Amygdala (tissue), 56 donors: ENCODE measurements around the gene SIRPG.

Experiments used
- DNase-seq, 56 donors: peaks; one replicate each; lab custom pipeline; 2025; lab: John Stamatoyannopoulos, UW

SIRPG gene

GRCh38 chr20:1637226-1637625 is 20.4 kb downstream of the SIRPG start:
- DNase-seq: no peak

- no peak for DNase-seq
Observed at GRCh38 chr20:1636621-1637020, 21.0 kb downstream of the SIRPG start.

DNA sequence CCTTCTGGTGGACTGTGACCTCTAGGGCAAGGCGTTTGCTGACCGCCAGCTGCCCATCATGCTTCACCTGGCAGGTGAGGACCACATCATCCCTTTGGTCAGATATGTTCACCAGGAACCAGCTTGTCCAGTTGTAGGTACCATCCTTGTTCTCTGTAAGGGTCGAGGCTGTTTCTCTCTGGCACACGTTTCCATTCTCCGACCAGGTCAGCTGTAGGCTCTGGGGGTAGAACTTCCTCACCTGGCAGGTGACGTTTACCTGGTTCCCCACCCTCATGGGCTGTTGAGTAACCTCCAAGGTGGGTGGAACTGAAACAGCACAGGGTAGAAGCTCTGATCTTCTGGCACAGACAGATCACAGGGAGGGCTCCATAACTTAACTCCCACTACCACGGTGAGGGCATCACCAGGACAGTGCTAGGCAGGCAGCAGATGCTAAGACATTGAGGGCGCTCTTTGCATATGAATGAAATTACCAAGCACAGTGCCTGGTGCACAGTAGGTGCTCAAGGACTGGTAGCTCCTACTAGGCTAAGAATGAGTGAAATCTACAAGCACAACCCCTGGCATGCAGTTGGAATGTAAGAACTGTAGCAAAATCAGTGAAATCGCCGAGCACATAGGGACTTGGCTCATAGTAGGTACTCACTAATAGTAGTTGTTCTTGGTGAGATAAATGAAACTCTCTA is 22.1 kb downstream of the SIRPG start:
- DNase-seq: no peak

DNA sequence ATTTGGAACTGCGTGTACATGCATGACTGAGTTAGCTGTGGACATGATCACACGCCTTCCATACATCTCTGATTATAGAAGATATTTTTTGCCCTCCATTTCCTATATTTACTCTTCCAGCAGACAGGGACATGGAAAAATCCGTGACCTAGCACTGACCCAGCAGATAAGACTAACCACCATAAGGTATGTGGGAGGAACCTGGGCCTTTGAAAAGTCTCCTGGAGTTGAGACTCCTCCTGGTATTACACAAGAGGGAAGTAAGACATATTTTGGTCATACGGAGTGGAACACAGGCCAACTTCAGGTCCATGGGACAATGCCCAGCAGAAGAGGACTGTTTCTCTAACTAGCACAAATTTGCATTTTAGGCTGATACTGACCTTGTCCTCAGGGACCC is 24.0 kb downstream of the SIRPG start:
- DNase-seq: no peak

DNA sequence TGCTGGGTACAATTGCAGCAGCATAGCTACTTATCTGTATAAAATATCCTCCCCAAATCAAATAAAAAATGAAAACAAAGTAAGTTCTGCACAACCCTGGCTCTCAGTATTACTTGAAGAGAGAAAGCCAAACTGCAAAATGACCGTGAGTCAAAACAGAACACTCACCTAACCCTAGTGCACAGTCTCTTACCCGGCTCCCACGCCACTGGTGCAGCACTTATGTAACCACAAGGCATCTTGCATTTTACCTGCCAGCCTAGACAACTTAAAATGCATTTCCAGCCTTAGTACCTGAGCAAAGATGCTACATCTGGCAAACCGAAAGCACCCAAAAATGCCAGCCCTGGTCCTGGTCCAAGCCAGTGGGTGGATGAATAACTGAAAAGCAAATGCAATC is 25.4 kb downstream of the SIRPG start:
- DNase-seq: no peak

DNA sequence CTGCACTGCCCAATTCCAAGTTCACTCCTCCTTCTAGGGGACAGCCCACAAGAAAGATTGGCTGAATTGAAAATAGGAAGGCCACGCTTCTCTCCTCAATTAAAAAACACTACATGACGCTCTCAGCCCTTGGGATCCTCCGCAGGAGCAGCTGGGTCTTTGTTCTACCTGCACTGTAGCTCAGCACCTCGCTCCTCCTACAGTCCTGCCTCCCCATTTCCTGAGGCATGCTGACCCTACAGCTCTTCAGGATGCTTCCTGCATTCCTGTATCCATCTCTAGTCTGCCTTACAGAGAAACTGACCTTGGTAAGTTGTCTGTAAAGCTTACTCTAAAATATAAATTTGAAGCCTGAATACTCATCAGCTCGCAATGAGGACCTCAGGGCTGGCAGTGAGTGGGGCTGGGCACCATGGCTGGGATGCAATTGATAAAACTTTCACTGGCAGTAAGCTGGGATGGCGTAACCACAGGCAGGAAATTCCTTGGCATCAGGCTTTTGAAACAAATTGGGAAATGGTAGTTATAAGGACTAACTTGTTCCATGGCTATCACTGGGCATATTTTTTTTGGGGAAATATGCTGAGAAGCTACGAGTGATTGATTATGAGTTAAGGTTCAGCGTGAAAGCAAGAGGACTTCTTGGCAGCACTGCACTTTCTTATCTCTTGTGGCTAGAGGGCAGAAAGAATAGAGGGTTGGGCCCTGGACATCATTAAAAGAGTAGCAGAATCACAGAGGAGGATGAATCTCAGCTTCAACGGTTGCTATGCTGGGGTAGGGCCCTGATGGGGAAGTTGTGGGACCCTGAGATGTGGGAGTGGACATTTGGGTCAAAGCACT is 26.0 kb downstream of the SIRPG start:
- DNase-seq: no peak

DNA sequence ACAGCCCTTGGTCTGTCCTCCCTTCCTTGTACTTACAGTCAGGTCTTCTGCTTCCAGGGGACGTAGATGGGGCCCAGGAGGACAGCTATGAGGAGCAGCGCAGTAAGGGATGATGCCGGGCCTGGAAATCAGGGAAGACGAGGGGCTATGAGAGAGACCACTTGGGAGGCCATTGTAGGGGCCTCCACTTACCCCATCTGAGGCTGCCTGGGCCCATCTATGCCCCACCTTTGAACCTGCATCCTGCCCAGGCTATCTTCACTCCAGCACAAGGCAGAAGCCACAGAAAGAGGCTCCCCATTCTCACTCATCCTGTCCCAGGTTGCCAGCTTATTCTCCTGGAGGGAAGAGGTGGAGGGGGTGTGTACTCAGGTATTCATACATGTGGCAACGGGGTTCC is 27.4 kb downstream of the SIRPG start:
- no peak for DNase-seq

DNA sequence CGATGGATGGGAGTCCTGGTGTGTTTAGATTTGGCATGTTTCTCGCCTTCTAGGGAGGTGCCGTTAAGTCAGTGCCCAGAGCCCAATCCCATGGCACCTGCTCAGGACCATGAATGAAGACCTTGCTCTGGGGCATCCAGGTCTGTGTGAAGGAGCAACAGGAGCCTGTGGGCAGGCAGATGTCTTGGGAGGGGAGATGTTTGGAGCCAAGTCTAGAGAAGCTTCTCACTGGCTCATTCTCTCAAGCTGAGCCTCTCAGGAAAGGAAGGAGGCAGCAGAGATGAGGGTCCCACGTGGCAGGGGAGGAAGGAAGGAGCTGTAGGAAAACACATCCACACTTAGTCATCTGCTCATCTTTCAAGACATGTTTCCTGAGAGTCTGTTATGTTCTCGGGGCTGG is 28.3 kb downstream of the SIRPG start:
- DNase-seq: no peak

DNA sequence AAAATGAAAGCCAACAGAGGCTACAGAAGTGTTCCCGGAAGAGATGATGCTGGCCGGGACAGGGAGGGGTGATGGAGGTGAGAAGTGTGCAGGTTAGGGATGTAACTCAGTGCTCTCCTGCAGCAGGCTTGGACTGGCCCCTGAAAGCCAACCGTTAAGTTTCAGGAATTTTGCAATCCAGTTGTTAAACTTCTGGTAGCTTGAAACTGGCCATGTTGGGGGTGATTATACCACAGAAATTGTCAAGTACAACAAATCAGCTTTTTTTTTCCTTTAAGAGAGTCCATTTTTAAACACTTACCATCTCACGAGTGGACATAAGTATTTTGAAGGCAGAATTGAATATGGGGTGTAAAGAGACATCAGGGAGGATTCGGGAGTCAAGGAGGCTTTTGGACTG is 29.0 kb downstream of the SIRPG start:
- no peak for DNase-seq

DNA sequence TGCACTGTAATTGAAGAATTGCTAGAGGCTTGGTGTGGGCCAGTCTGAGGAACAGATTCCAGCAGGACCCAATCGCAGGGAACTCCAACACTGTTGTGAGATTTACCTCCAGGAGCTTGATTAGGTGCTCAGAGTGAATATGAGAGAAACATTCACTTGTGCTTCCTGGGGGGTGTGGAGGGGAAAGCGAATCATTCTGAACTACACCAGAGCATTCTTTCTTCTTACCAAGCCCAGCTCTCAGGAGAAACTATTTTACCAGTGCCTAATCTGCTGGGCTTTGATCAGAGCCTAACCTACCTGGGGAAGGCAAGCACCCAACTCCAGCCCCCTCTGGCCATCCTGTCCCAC is 30.4 kb downstream of the SIRPG start:
- DNase-seq: no peak

GRCh38 chr20:1626528-1627199 is 30.9 kb downstream of the SIRPG start:
- DNase-seq: no peak

GRCh38 chr20:1625083-1625690 is 32.4 kb downstream of the SIRPG start:
- DNase-seq: no peak

GRCh38 chr20:1623501-1624205 is 33.9 kb downstream of the SIRPG start:
- no peak for DNase-seq

DNA sequence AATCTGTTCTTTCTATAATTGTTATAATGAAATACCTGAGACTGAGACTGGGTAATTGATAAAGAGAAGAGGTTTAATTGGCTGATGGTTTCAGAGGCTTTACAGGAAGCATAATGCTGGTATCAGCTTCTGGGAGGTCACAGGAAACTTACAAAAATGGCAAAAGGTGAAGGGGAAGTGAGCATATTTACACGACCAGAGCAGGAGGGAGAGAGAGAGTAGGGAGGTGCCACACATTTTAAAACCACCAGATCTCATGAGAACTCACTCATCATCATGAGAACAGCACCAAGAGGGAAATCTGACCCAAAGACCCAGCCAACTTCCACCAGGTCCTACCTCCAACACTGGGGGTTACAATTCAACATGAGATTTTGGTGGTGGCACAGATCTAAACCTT is 35.1 kb downstream of the SIRPG start:
- no peak for DNase-seq

DNA sequence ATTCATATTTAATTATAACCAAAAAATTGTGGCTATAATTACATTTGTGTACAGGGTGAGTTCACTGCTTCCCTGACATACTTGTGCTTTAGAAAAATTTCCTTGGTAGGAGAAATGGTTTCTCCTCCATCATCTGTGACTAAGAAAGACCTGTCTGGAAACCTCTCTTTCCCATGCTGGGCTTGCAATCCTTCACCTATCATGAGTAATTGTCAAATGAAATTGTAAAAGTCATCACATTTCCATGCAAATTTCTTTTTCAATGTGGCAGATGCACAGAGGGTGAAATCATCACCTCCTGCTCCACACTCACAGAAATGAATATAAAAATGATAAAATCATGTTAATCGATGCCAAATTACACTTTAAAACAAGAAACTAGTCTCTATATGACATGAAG is 36.3 kb downstream of the SIRPG start:
- no peak for DNase-seq

DNA sequence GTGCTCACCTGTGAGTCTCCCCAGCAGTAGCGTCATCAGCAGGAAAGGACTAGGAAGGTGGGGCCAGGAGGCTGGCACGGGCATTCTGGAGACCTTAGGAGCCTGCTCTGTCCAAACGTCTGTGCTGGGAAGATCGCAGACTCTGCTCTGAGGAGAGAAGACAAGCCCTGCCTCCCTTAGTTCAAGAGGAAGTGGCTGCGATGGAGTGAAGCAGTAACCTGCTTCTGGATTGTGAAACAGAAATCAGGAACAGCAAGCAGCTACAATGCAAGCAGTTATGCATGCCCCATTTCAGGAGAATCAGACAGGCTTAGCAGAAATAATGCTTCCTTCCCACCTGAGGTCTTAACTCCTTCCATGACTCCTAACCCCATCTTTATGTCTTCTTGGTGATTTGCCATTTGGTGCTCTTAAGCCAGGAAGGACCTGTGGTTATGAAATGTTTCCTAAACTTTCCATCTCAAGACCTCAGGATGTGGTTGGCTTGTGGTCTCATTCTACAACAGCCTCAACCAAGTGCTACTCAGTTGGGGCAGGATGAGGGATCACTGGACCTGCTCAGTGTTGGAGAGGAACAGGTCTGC is 37.6 kb downstream of the SIRPG start, which contains the start of gene SIRPB1:
Gene SIRPB1, minus strand, starts transcription at position 149 of the 584 bp plus-strand sequence. Its CDS starts 65 bp downstream, at position 84.
- DNase-seq: peak in 2 of 56 donors; percentile 4 to 17

DNA sequence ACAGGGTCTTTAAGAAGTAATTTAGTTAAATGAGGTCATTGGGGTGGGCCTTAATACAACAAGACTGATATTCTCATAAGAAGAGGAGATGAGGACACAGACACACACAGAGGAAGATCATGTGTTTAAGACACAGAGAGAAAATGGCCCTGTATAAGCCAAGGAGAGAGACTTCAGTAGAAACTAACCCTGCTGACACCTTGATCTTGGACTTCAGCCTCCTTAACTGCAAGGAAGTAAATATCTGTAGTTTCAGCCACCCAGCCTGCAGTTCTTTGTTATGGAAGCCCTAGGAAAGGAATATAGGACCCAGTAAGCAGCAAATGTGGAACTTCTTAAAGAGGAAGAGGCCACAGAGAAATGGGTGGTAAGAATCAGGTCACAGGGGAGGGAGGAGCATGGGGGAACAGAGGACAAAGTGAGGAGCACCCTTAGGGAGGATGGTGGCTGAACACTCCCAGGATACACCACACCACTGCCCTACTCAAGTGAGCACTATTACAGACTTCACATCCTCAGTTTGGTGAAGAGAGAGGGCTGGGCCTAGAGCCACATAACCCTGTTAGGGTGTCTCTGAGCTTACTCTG is 38.5 kb downstream of the SIRPG start:
- no peak for DNase-seq

- DNase-seq: no peak
Observed at GRCh38 chr20:1618479-1618878, 39.1 kb downstream of the SIRPG start.

DNA sequence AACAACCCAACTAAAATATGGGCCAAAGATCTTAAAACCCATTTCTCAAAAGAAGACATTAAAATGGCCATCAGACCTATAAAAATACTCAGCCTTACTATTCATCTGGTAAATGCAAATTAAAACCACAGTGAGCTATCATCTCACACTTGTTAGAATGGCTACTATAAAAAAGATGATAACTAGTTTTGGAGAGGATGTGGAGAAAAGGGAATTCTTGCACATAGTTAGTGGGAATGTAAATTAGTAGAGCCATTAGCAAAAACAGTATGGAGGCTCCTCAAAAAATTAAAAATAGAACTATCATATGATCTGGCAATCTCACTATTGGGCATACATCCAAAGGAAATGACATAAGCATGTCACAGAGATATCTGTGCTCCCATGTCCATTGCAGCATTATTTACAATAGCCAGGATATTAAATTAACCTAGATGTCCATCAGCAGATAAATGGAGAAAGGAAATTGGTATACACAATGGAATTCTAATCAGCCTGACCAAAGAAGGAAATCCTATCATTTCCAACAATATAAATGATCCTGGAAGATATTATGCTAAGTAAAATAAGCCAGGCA is 40.6 kb downstream of the SIRPG start:
- DNase-seq: no peak
